Heart right ventricle (tissue), 16 donors: ENCODE results near the gene TSNAX. TPM values are rescaled to one million over a fixed set of nuclear protein-coding genes. Genes with fewer than 3 reads are reported as not detected.

ENCODE experiments used
- ATAC-seq, 8 donors: fragments of 200-7000 bp; cut with Tn5 transposase; one replicate each; pipeline ENCODE4 v1.9.1; 2020; ENCODE audit warnings: mild to moderate bottlenecking in 8 of 8, moderate library complexity in 8 of 8, moderate number of reproducible peaks in 1 of 8
- DNase-seq, 2 donors: peaks; one replicate each; pipeline ENCODE4 v3.0.0-alpha.2; 2020
- H3K27ac ChIP-seq, 10 donors: fragments of 200-600 bp; sonication (generic) in 2 of 10; one replicate each; pipeline versions ENCODE4 v1.5.0 to v1.8.0; 2020 to 2022; ENCODE audit warnings: mild to moderate bottlenecking in 3 of 10
- H3K27me3 ChIP-seq, 7 donors: fragments of 200-600 bp; one replicate each; pipeline ENCODE4 v1.8.0; 2021 to 2022; ENCODE audit warnings: mild to moderate bottlenecking in 2 of 7
- H3K36me3 ChIP-seq, 9 donors: fragments of 200-600 bp; sonication (generic) in 1 of 9; one replicate each; pipeline versions ENCODE4 v1.5.0 to v1.8.0; 2020 to 2022; ENCODE audit warnings: mild to moderate bottlenecking in 2 of 9
- H3K4me1 ChIP-seq, 9 donors: fragments of 200-600 bp; sonication (generic) in 1 of 9; one replicate each; pipeline versions ENCODE4 v1.5.0 to v1.8.0; 2020 to 2022; ENCODE audit warnings: mild to moderate bottlenecking in 4 of 9
- H3K4me3 ChIP-seq, 10 donors: fragments of 200-600 bp; sonication (generic) in 2 of 10; one replicate each; pipeline versions ENCODE4 v1.5.0 to v1.8.0; 2020 to 2022; ENCODE audit warnings: mild to moderate bottlenecking in 7 of 10, moderate library complexity in 2 of 10
- H3K9me3 ChIP-seq, 11 donors: fragments of 200-600 bp in 10 of 11; sonication (generic) in 2 of 11; one replicate each; pipeline versions ENCODE4 v1.5.0 to v1.8.0; 2013 to 2022; ENCODE audit warnings: mild to moderate bottlenecking in 2 of 11, control low read depth in 1 of 11, moderate library complexity in 1 of 11
- WGBS, 2 donors: extraction: QIAGEN DNeasy Blood & Tissue Kit; methylation state at CpG; one replicate each; pipeline ENCODE4 v1.1.7; 2013; ENCODE audit warnings: inconsistent platforms in 1 of 2; 5-methylcytosine and 5-hydroxymethylcytosine counted together
- intact Hi-C, 10 donors: fragments of 100-400 bp; cut with DNase I; formaldehyde crosslinking; loops; one replicate each; pipeline versions ENCODE4 v1.11.1 to v1.14.2; 2022
- polyA plus RNA-seq, 2 donors: library from polyadenylated mRNA; stranded (reverse); fragments of 200-250 nt; gene quantifications; one replicate each; pipeline ENCODE4 v1.2.3, GENCODE V29; 2013
- total RNA-seq, 10 donors: library from RNA; stranded (reverse); fragmentation: NEBNext Ultra II Directional in 3 of 10; extraction: Animal tissue kit (Norgen Biotek cat#: 25700) in 3 of 10; gene quantifications; one replicate each; pipeline versions ENCODE4 v1.2.1 to v1.2.4, GENCODE V29; 2021 to 2023
- TF ChIP-seq, protein P1 (sequence below), 9 donors: fragments of 200-600 bp; sonication (generic) in 2 of 9; IDR thresholded peaks; one replicate each; pipeline versions ENCODE4 v1.5.0 to v1.8.0; 2021 to 2022; ENCODE audit warnings: antibody characterized with exemption in 9 of 9, mild to moderate bottlenecking in 5 of 9, moderate library complexity in 1 of 9
- donor health status: Arrhythmogenic right ventricular cardiomyopathy.
- donor health status: ischemic (EF 13 %, LVEDD 7.1; RV severe dilation, severe dysfunction).
- donor health status: healthy with polysubstance abuse.
- donor health status: DM: no; HTN: yes; CAD: no.
- donor health status: DM: no; HTN: no; CAD: no.
- donor health status: ischemic (EF 25% LVEDD 6.9; RV normal size, moderate dysfunction).
- donor health status: ischemic (EF 25% LVEDD 5.7; RV mildly dilated, moderate dysfunction).
- donor health status: healthy.
- donor health status: DM: yes; HTN: yes; CAD: no.
- donor health status: Ischemic cardiomyopathy.
- donor health status: ischemic (EF 35%, LVEDD 5.7; RV mildly dilated, moderate dysfunction).
- donor health status: nonischemic (EF 11% LVEDD 7.7; RV severe dilation, severe dysfunction).
- donor health status: DM: yes; HTN: yes; CAD: no.
- donor health status: PGD.
- donor health status: ischemic (EF 29% LVEDD 5.4; RV normal size, mild dysfunction).
- donor health status: nonischemic (EF 23%, LVEDD 6.1; RV moderate dilation, normal function).

The TSNAX gene
- total and polyA plus RNA-seq, 12 donors = 11.8 to 37.9 (median 32.0) TPM

DNA sequence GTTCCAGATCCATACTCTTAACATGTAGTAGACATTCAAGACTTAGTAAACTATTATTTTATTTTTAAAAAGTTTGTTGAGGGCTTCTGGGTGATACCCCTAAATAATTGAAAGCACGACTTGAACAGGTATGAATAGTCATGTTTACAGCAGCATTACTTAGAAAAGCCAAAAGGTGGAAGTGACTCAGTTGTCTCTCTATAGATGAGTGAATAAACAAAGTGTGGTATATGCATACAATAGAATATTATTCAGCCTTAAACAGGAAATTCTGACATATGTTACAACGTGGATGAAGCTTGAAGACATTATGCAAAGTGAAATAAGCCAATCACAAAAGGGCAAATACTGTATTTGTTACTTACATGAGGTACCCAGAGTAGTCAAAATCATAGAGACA, 26.5 kb downstream of the TSNAX start:
- Histone ChIP-seq H3K4me1 (peaks cover 0 to 50% (median 25%) of the 10 kb centered on the region in 9 donors), H3K27me3 (no peaks in the 10 kb centered on the region), H3K4me3 (no peak overlapping the region), H3K27ac (no peak overlapping the region), H3K36me3 (peaks cover 0 to 44% (median 0%) of the 10 kb centered on the region in 9 donors), H3K9me3 (no peaks in the 10 kb centered on the region)
- no peak for ATAC-seq
- TF ChIP-seq, protein P1, sequence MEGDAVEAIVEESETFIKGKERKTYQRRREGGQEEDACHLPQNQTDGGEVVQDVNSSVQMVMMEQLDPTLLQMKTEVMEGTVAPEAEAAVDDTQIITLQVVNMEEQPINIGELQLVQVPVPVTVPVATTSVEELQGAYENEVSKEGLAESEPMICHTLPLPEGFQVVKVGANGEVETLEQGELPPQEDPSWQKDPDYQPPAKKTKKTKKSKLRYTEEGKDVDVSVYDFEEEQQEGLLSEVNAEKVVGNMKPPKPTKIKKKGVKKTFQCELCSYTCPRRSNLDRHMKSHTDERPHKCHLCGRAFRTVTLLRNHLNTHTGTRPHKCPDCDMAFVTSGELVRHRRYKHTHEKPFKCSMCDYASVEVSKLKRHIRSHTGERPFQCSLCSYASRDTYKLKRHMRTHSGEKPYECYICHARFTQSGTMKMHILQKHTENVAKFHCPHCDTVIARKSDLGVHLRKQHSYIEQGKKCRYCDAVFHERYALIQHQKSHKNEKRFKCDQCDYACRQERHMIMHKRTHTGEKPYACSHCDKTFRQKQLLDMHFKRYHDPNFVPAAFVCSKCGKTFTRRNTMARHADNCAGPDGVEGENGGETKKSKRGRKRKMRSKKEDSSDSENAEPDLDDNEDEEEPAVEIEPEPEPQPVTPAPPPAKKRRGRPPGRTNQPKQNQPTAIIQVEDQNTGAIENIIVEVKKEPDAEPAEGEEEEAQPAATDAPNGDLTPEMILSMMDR (IDR thresholded peaks at IDR 0.05) = no peak
- DNase-seq = no peak
- intact Hi-C loops = no loop called here
- WGBS, 2 donors = 86 to 87% methylated on average over 2 of the region's 2 CpGs

DNA sequence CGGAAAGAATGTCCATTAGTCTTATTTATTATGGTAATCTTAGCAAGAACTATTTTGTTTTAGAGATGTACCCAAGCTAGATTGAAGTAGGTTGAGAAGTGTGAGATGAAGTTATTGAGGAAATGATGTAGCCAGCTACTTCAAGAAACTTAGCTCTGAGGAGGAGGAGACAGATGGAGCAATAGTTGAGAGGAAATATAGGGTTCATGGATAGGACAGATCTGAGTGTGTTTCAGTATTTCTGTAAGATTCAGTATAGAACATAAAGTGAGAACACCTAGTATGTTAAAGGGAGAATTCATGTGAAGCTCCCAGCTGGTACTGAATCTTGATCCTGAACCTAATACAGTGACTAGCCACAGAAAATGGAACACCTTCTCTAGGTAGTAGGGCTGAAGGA, 28.9 kb downstream of the TSNAX start:
- DNase-seq = no peak
- Histone ChIP-seq H3K9me3 (no peaks in the 10 kb centered on the region), H3K36me3 (peaks cover 0 to 43% (median 0%) of the 10 kb centered on the region in 9 donors), H3K27me3 (no peaks in the 10 kb centered on the region), H3K4me1 (peaks cover 0 to 33% (median 22%) of the 10 kb centered on the region in 9 donors), H3K27ac (peak overlapping the region in 2 of 10 donors; percentile 21 to 34), H3K4me3 (no peak overlapping the region)
- 97 to 100% methylated on average over 1 of the region's 1 CpG for WGBS, 2 donors
- no peak for ATAC-seq
- TF ChIP-seq, protein P1 (IDR thresholded peaks at IDR 0.05) = no peak
- intact Hi-C loops = no loop called here

DNA sequence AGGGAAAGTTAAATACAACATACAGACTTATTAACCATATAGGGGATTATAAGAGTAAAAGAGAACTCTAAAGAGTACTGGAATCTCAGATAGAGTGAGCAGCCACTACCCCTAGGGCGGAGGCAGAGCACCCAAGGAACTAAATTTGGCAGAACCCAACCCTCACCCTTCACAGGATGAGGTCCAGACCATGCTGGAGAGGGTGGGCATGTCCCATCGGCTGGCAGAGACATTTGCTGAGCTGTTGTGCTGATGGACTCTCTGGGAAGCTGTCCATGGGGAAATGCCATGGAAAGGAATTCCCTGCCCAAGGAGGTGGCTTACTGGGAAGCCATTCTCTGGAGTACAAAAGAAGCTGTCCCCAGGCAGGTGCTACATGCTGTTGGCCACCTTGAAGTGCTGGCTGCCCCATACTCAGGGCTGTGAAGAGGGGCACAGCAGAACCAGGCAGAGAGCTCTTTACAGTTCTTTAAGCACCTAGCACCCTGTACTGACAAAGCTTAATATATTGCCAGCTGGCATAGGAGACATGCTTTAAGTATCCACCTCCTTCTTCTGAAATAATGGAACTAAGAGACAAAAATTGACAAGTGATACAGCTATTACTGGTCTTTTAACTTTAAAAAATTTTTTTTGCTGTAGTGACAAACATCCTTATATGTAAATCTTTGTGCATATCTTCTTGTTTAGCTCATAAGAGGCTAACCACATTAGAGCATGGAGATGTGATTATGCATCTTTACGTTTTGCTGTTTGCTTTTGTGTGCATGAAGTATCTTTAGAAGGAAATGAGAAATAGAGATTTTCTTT, 29.6 kb downstream of the TSNAX start:
- peak overlapping the region in 3 of 10 donors; percentile 7 to 34 (median 21) for H3K27ac ChIP-seq
- intact Hi-C loops = no loop called here
- H3K4me1 ChIP-seq = peaks cover 0 to 26% (median 22%) of the 10 kb centered on the region in 9 donors
- H3K9me3 ChIP-seq = no peaks in the 10 kb centered on the region
- TF ChIP-seq, protein P1 (IDR thresholded peaks at IDR 0.05) = no peak
- peak in 7 of 8 donors; percentile 38 to 92 (median 74) for ATAC-seq
- no peaks in the 10 kb centered on the region for H3K27me3 ChIP-seq
- H3K36me3 ChIP-seq = peaks cover 0 to 46% (median 0%) of the 10 kb centered on the region in 9 donors
- no peak overlapping the region for H3K4me3 ChIP-seq
- DNase-seq = peak in 1 of 2 donors; percentile 27
- 62% methylated on average over 3 of the region's 3 CpGs for WGBS, 2 donors

DNA sequence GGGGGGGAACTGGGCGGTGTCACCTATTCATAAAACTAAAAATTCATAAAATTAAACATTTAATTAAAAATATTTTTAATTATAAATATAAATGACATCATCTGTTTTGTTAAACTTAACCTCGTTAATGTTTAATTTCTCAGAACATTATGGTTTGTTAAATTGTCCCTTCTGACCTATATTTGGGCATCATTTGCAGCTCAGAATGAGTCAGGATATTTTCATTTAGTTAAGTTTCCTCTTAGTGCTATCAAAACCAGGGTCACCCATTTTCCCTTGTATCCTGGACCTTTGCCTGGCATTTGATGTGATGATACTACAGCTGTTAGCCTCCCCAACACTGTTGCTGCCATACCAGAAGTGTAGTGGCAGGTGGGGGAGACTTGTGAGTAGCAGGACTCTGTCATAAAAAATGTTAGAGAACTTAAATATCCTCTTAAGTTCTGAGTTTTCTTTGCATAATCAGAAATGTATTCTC, 30.3 kb downstream of the TSNAX start:
- DNase-seq (no peak), ATAC-seq (no peak)
- WGBS, 2 donors = 89 to 90% methylated on average over 2 of the region's 2 CpGs
- peaks cover 0 to 25% (median 21%) of the 10 kb centered on the region in 9 donors for H3K4me1 ChIP-seq
- H3K27ac ChIP-seq = no peak overlapping the region
- TF ChIP-seq, protein P1 (IDR thresholded peaks at IDR 0.05) = no peak
- no peaks in the 10 kb centered on the region for H3K9me3 ChIP-seq
- intact Hi-C loops = no loop called here
- no peaks in the 10 kb centered on the region for H3K27me3 ChIP-seq
- H3K4me3 ChIP-seq = no peak overlapping the region
- peaks cover 0 to 51% (median 0%) of the 10 kb centered on the region in 9 donors for H3K36me3 ChIP-seq
